Endodermal cell (in vitro differentiated cells): ENCODE measurements around the gene ARL3. TPM values are rescaled to one million over a fixed set of nuclear protein-coding genes. Genes with fewer than 3 reads are reported as not detected.

Experiments
- DNase-seq: peaks from one replicate; pipeline ENCODE4 v3.0.0-alpha.2; 2017
- H3K27ac ChIP-seq: 2 replicates; pipeline ENCODE4 v1.5.1; 2013; ENCODE audit warnings: mild to moderate bottlenecking, low read depth, low read length, moderate library complexity
- H3K27me3 ChIP-seq: 2 replicates; pipeline ENCODE4 v1.6.1; 2013; ENCODE audit warnings: mild to moderate bottlenecking, low read length, moderate library complexity; ENCODE audit not compliant: insufficient read depth, control insufficient read depth, poor library complexity, severe bottlenecking
- H3K36me3 ChIP-seq: 2 replicates; pipeline ENCODE4 v1.7.0; 2013; ENCODE audit warnings: mild to moderate bottlenecking, low read length, moderate library complexity; ENCODE audit not compliant: control insufficient read depth, insufficient read depth
- H3K4me1 ChIP-seq: one replicate; pipeline ENCODE4 v1.7.0; 2013; ENCODE audit warnings: low read length; ENCODE audit not compliant: control insufficient read depth, insufficient read depth
- H3K4me3 ChIP-seq: 2 replicates; pipeline ENCODE4 v1.5.1; 2013; ENCODE audit warnings: mild to moderate bottlenecking, low read length, moderate library complexity
- H3K9ac ChIP-seq: 2 replicates; pipeline ENCODE4 v1.6.1; 2013; ENCODE audit warnings: mild to moderate bottlenecking, low read length, moderate library complexity; ENCODE audit not compliant: poor library complexity, severe bottlenecking; ENCODE audit errors: extremely low read depth
- H3K9me3 ChIP-seq: 2 replicates; pipeline ENCODE4 v1.6.1; 2013; ENCODE audit warnings: mild to moderate bottlenecking, low read length, moderate library complexity; ENCODE audit not compliant: control insufficient read depth
- H3K27ac Mint-ChIP-seq: 2 replicates; pipeline ENCODE4 v1.8.0; 2020; ENCODE audit warnings: mixed read lengths
- H3K27me3 Mint-ChIP-seq: 2 replicates; pipeline ENCODE4 v1.8.0; 2021; ENCODE audit warnings: mild to moderate bottlenecking, mixed read lengths; ENCODE audit not compliant: insufficient read depth
- H3K36me3 Mint-ChIP-seq: 2 replicates; pipeline ENCODE4 v1.8.0; 2020; ENCODE audit warnings: low read depth, mixed read lengths
- H3K4me1 Mint-ChIP-seq: 2 replicates; pipeline ENCODE4 v1.8.0; 2020; ENCODE audit warnings: mixed read lengths
- H3K4me3 Mint-ChIP-seq: 2 replicates; pipeline ENCODE4 v1.8.0; 2020; ENCODE audit warnings: mild to moderate bottlenecking, moderate library complexity, mixed read lengths
- H3K9me3 Mint-ChIP-seq: 2 replicates; pipeline ENCODE4 v1.8.0; 2020; ENCODE audit warnings: mild to moderate bottlenecking, mixed read lengths
- CTCF ChIP-seq: fragments of 200-600 bp; sonication (generic); conservative IDR thresholded peaks from 2 replicates; pipeline ENCODE4 v1.5.0; 2021; ENCODE audit warnings: antibody characterized with exemption, mild to moderate bottlenecking
- WGBS, 2 experiments: methylation state at CpG; one replicate each; pipeline versions ENCODE4 v1.1.5 to v1.1.7; 2013; ENCODE audit warnings: missing lambda C conversion rate in 2 of 2, mixed read lengths in 1 of 2; ENCODE audit not compliant: insufficient coverage in 1 of 2, insufficient read length in 1 of 2; 5-methylcytosine and 5-hydroxymethylcytosine counted together
- total RNA-seq, 2 donors: library from RNA; stranded (reverse); fragmentation: NEBNext Ultra II Directional in 1 of 2; extraction: Animal tissue kit (Norgen Biotek cat#: 25700) in 1 of 2; gene quantifications; 2 replicates in 1 of 2; 3 replicates in 1 of 2; pipeline ENCODE4 v1.2.1, GENCODE V29; 2021

ARL3 gene
- total RNA-seq, 2 donors from 2014 or later, result 20.3 to 25.6 TPM

GRCh38 chr10:102714621-102715455, 641 bp upstream of the ARL3 start, which contains the start of gene SFXN2:
Gene SFXN2 (plus strand): TSS chr10:102714636. CDS start chr10:102726637, 12,001 bp downstream.
- no peaks in the 10 kb centered on the region for H3K27me3 ChIP-seq
- peaks cover 3% of the 10 kb centered on the region for H3K36me3 ChIP-seq
- peak within 1 kb of the TSS; percentile 99 for H3K4me3 ChIP-seq
- Mint-ChIP-seq H3K36me3 (peaks cover 8% of the 10 kb centered on the region), H3K27ac (peak within 1 kb of the TSS; percentile 96), H3K4me1 (peaks cover 44% of the 10 kb centered on the region), H3K27me3 (no peaks in the 10 kb centered on the region), H3K4me3 (peak within 1 kb of the TSS; percentile 93), H3K9me3 (no peaks in the 10 kb centered on the region)
- TF ChIP-seq CTCF, result peak; percentile 25
- H3K9me3 ChIP-seq, result no peaks in the 10 kb centered on the region
- peak; percentile 88 for DNase-seq
- H3K9ac ChIP-seq, result peak within 1 kb of the TSS; percentile 88
- H3K27ac ChIP-seq, result peak within 1 kb of the TSS; percentile 90
- peaks cover 10% of the 10 kb centered on the region for H3K4me1 ChIP-seq
- WGBS, 2 experiments, result 4 to 7% methylated on average over 25 to 46 of the region's 46 CpGs

- 0% methylated on average over 5 to 13 of the region's 13 CpGs for WGBS, 2 experiments
- DNase-seq, result no peak
- peaks cover 3% of the 10 kb centered on the region for H3K36me3 ChIP-seq
- peak overlapping the region; percentile 99 for H3K4me3 ChIP-seq
- H3K4me3 Mint-ChIP-seq, result peak overlapping the region; percentile 93
- H3K9me3 ChIP-seq, result no peaks in the 10 kb centered on the region
- H3K9ac ChIP-seq, result peak overlapping the region; percentile 88
- H3K27me3 ChIP-seq, result no peaks in the 10 kb centered on the region
- peak overlapping the region; percentile 83 for H3K27ac Mint-ChIP-seq
- peaks cover 3% of the 10 kb centered on the region for H3K36me3 Mint-ChIP-seq
- H3K4me1 Mint-ChIP-seq, result peaks cover 39% of the 10 kb centered on the region
- H3K4me1 ChIP-seq, result peaks cover 9% of the 10 kb centered on the region
- H3K9me3 Mint-ChIP-seq, result no peaks in the 10 kb centered on the region
- peak overlapping the region; percentile 90 for H3K27ac ChIP-seq
- H3K27me3 Mint-ChIP-seq, result no peaks in the 10 kb centered on the region
- no peak for TF ChIP-seq CTCF
Observed at GRCh38 chr10:102713539-102713813, 721 bp downstream of the ARL3 start.

DNA sequence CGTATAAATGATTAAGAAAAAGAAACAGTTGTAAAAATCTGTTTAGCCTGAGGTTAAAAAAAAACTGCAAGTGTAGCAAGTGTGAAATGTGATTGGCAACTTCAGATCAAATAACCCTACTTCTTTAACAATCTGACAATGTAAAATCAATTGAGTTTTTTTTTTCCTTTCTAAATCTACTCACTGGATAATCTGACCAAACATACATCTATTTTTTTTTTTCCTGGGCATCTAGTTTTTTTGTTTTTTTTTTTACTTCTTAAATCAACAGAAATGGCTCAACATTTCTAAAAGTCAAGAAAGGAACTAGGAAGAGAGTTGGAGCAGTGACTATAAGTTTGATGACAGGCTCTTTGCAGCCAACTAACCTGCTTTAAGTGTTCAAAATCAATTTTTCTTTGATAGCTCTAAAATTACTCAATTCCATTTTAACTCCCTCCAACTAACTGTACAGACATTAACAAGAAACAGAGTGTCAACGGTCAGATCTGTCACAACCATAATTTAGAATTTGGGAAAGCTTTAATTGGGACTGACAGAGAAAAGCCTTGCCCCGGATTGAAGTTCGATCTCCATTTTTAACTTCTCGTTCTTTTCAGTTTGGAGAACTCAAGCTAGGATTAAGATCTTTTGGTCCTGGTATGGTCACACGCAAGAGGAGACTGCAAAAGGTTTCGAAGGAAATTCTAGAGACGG, 1.2 kb downstream of the ARL3 start:
- peaks cover 3% of the 10 kb centered on the region for H3K36me3 ChIP-seq
- peaks cover 8% of the 10 kb centered on the region for H3K4me1 ChIP-seq
- no peaks in the 10 kb centered on the region for H3K9me3 Mint-ChIP-seq
- peaks cover 35% of the 10 kb centered on the region for H3K4me1 Mint-ChIP-seq
- H3K27me3 Mint-ChIP-seq, result no peaks in the 10 kb centered on the region
- no peak for DNase-seq
- H3K9me3 ChIP-seq, result no peaks in the 10 kb centered on the region
- H3K4me3 Mint-ChIP-seq, result peak overlapping the region; percentile 93
- H3K27ac ChIP-seq, result peak overlapping the region; percentile 90
- H3K9ac ChIP-seq, result peak overlapping the region; percentile 88
- no peaks in the 10 kb centered on the region for H3K27me3 ChIP-seq
- H3K4me3 ChIP-seq, result peak overlapping the region; percentile 99
- TF ChIP-seq CTCF, result no peak
- H3K36me3 Mint-ChIP-seq, result peaks cover 3% of the 10 kb centered on the region
- H3K27ac Mint-ChIP-seq, result peak overlapping the region; percentile 83
- 17 to 43% methylated on average over 3 to 8 of the region's 8 CpGs for WGBS, 2 experiments
